ENCODE measurements around the gene GRK5. TPM values are rescaled to one million over a fixed set of nuclear protein-coding genes. Genes with fewer than 3 reads are reported as not detected.

GRK5 gene
- total RNA-seq, 1 experiment from 2014 or later = 0.82 TPM

DNA sequence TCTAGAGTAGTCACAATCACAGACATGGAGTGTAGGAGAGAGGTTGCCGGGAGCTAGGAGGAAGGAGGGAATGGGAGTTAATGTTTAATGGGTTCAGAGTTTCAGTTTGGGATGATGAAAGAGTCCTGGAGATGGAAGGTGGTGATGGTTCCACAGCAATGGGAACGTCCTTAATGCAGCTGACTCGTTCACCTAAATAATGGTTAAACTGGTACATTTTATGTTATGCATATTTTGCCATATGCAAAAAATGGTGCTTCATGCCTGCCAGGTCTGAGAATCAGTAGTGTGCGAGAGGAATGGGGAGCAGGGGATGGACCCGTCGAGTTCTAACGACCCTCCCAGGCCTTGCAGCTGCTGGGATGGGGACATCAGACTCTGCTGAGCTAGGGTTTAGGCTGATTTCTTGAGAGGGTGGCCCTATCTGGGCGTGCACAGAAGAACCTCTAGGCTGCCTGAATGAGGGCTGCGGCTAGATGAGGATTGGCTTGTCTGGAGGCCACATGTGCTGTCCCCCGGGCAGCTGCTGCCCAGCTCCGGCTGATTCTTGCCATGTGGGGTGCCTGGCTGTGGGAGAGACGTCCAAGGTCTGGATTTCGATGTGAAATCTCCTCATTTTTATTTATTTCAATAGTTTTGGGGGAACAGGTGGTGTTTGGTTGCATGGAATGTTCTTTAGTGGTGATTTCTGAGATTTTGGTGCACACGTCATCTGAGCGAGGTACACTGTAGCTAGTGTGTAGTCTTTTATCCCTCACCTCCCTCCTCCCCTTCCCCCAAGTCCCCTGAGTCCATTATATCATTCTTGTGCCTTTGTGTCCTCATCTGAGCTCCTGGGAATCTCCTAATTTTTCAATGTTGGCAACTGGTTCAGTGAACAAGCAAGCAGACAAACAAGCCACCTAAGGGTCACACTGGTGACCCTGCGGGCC, 116.0 kb downstream of the GRK5 start:
- no TSS peak for BruUV-seq (replicated peaks)
- Mint-ChIP-seq H3K4me3 (ENCODE audit: unreplicated experiment) (no peak overlapping the region), H3K4me1 (ENCODE audit: insufficient read depth, unreplicated experiment) (peaks cover 5% of the 10 kb centered on the region), H3K27me3 (ENCODE audit: insufficient read depth, unreplicated experiment) (no peaks in the 10 kb centered on the region), H3K27ac (ENCODE audit: low read depth, unreplicated experiment) (no peak overlapping the region), H3K36me3 (ENCODE audit: insufficient read depth, unreplicated experiment) (peaks cover 4% of the 10 kb centered on the region), H3K9me3 (ENCODE audit: unreplicated experiment) (no peaks in the 10 kb centered on the region)
- intact Hi-C loops (cut with micrococcal nuclease) = loop anchor here (2.0 kb wide), 1 partner anchor 117 kb away; the partner anchor contains the start of gene GRK5
- POLR2A ChIA-PET = interaction anchor here (0.9 kb wide), 1 partner anchor 8 kb away, joined by 4 read pairs; no protein-coding TSS in a partner anchor
- DNase-seq (ENCODE audit: unreplicated experiment) = no peak
- CTCF ChIA-PET = interaction anchor here (0.6 to 1.1 kb wide), 4 partner anchors 10 to 1064 kb away, joined by 3 to 4 read pairs (median 3); no protein-coding TSS in a partner anchor
- no peak for TF ChIP-seq CTCF (IDR thresholded peaks at IDR 0.05; ENCODE audit: unreplicated experiment)

DNA sequence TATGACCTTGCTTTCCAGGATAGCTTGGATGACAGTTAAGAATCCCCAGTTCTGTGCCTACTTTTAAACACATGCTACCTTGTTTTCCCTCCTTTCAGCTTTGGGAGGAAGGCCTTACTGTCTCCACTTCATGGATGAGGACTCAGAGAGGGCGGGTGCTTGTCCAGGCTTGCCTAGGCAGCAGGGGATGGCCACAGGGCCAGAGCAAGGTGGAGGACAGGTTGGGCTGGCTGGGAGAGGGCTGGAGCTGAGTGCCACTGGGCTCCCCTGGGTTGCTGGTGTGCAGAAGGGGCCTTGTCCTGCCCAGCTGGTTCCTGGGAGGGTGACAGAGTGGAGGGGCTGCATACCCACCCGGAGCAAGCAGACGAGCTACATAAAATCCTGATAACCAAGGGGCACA, 117.8 kb downstream of the GRK5 start:
- ChIA-PET CTCF (interaction anchor here (0.6 to 0.7 kb wide), 2 partner anchors 46 to 1821 kb away, joined by 3 to 7 read pairs; no protein-coding TSS in a partner anchor), POLR2A (interaction anchor here (0.6 kb wide), 1 partner anchor 388 kb away, joined by 3 read pairs; no protein-coding TSS in a partner anchor)
- TF ChIP-seq CTCF (IDR thresholded peaks at IDR 0.05; ENCODE audit: unreplicated experiment) = no peak
- no peaks in the 10 kb centered on the region for H3K4me1 Mint-ChIP-seq (ENCODE audit: insufficient read depth, unreplicated experiment)
- H3K27me3 Mint-ChIP-seq (ENCODE audit: insufficient read depth, unreplicated experiment) = no peaks in the 10 kb centered on the region
- H3K36me3 Mint-ChIP-seq (ENCODE audit: insufficient read depth, unreplicated experiment) = peaks cover 4% of the 10 kb centered on the region
- H3K9me3 Mint-ChIP-seq (ENCODE audit: unreplicated experiment) = no peaks in the 10 kb centered on the region
- DNase-seq (ENCODE audit: unreplicated experiment) = peak; percentile 45
- H3K27ac Mint-ChIP-seq (ENCODE audit: low read depth, unreplicated experiment) = peak overlapping the region; percentile 25
- H3K4me3 Mint-ChIP-seq (ENCODE audit: unreplicated experiment) = no peak overlapping the region
- no TSS peak for BruUV-seq (replicated peaks)
- intact Hi-C loops (cut with micrococcal nuclease) = no loop called here

- intact Hi-C loops (cut with micrococcal nuclease) = no loop called here
- BruUV-seq (replicated peaks) = no TSS peak
- POLR2A ChIA-PET = no interaction called here
Observed at GRCh38 chr10:119326167-119326566, 118.8 kb downstream of the GRK5 start.

More at GRCh38 chr10:119326167-119326566, 118.8 kb downstream of the GRK5 start:
- no peak for TF ChIP-seq CTCF (IDR thresholded peaks at IDR 0.05; ENCODE audit: unreplicated experiment)
- H3K9me3 Mint-ChIP-seq (ENCODE audit: unreplicated experiment) = no peaks in the 10 kb centered on the region
- H3K36me3 Mint-ChIP-seq (ENCODE audit: insufficient read depth, unreplicated experiment) = peaks cover 4% of the 10 kb centered on the region
- DNase-seq (ENCODE audit: unreplicated experiment) = no peak
- no peak overlapping the region for H3K4me3 Mint-ChIP-seq (ENCODE audit: unreplicated experiment)
- H3K4me1 Mint-ChIP-seq (ENCODE audit: insufficient read depth, unreplicated experiment) = no peaks in the 10 kb centered on the region
- H3K27me3 Mint-ChIP-seq (ENCODE audit: insufficient read depth, unreplicated experiment) = no peaks in the 10 kb centered on the region
- CTCF ChIA-PET = no interaction called here
- H3K27ac Mint-ChIP-seq (ENCODE audit: low read depth, unreplicated experiment) = no peak overlapping the region
